HepG2 (cell line): ENCODE measurements around the gene TTLL11. TPM values are rescaled to one million over a fixed set of nuclear protein-coding genes. Genes with fewer than 3 reads are reported as not detected.

Experiments used
- CREB1 ChIP-seq, 2 experiments: fragments of 450-650 bp in 1 of 2; IDR thresholded peaks; 2 replicates each; pipeline ENCODE4 v1.6.1; 2016 to 2017; ENCODE audit warnings: control low read depth in 1 of 2, mild to moderate bottlenecking in 1 of 2, missing compliant biosample characterization in 1 of 2, missing genetic modification characterization in 1 of 2
- FOSL1 ChIP-seq: sonication (generic); formaldehyde crosslinking; IDR thresholded peaks from 2 replicates; pipeline ENCODE4 v1.9.0; 2021; ENCODE audit warnings: missing genetic modification reagents, borderline replicate concordance
- HES4 ChIP-seq: sonication (generic); formaldehyde crosslinking; IDR thresholded peaks from 2 replicates; pipeline ENCODE4 v1.9.0; 2021; ENCODE audit warnings: mild to moderate bottlenecking, missing genetic modification reagents, borderline replicate concordance
- HNRNPUL1 ChIP-seq: fragments of 200-400 bp; formaldehyde crosslinking; IDR thresholded peaks from 2 replicates; pipeline ENCODE4 v1.6.1; 2017; ENCODE audit warnings: low read depth, mild to moderate bottlenecking, low read length, moderate library complexity
- KMT2A ChIP-seq: sonication (generic); formaldehyde crosslinking; IDR thresholded peaks from 2 replicates; pipeline ENCODE4 v1.4.0; 2020; ENCODE audit warnings: missing genetic modification reagents
- KMT2B ChIP-seq: IDR thresholded peaks from 2 replicates; pipeline ENCODE4 v1.6.1; 2016; ENCODE audit warnings: missing genetic modification reagents, missing compliant biosample characterization
- MZF1 ChIP-seq: sonication (generic); formaldehyde crosslinking; IDR thresholded peaks from 2 replicates; pipeline ENCODE4 v1.8.1; 2023; ENCODE audit warnings: mild to moderate bottlenecking, missing genetic modification reagents, borderline replicate concordance
- NFKBIZ ChIP-seq: IDR thresholded peaks from 2 replicates; pipeline ENCODE4 v1.6.1; 2018; ENCODE audit warnings: missing genetic modification reagents, missing compliant biosample characterization
- NR2F6 ChIP-seq, 2 experiments: IDR thresholded peaks; 2 replicates each; pipeline ENCODE4 v1.6.1; 2016; ENCODE audit warnings: antibody characterized with exemption in 1 of 2, mild to moderate bottlenecking in 1 of 2
- POLR2A ChIP-seq, 2 experiments: IDR thresholded peaks; 2 replicates each; pipeline ENCODE4 v1.6.1; 2011; ENCODE audit warnings: low read depth in 2 of 2, low read length in 2 of 2, mild to moderate bottlenecking in 1 of 2, moderate library complexity in 1 of 2; ENCODE audit not compliant: insufficient read depth in 1 of 2
- SOX13 ChIP-seq, 3 experiments: fragments of 450-650 bp in 1 of 3; sonication (generic) in 1 of 3; formaldehyde crosslinking in 1 of 3; IDR thresholded peaks in 2 of 3; conservative IDR thresholded peaks in 1 of 3; 2 replicates each; pipeline versions ENCODE4 v1.5.0 to v1.6.1; 2016 to 2020; ENCODE audit warnings: antibody characterized with exemption in 1 of 3, mild to moderate bottlenecking in 1 of 3, missing compliant biosample characterization in 1 of 3, missing genetic modification reagents in 1 of 3, moderate library complexity in 1 of 3
- YEATS2 ChIP-seq: sonication (generic); formaldehyde crosslinking; IDR thresholded peaks from 2 replicates; pipeline ENCODE4 v1.4.0; 2020; ENCODE audit warnings: missing genetic modification reagents, borderline replicate concordance
- ZBTB1 ChIP-seq: sonication (generic); formaldehyde crosslinking; IDR thresholded peaks from 2 replicates; pipeline ENCODE4 v1.4.0; 2020; ENCODE audit warnings: missing genetic modification reagents, borderline replicate concordance
- ZFP1 ChIP-seq: IDR thresholded peaks from 2 replicates; pipeline ENCODE4 v1.6.1; 2016
- ZFP82 ChIP-seq: sonication (generic); formaldehyde crosslinking; IDR thresholded peaks from 2 replicates; pipeline ENCODE4 v1.5.1; 2020; ENCODE audit warnings: mild to moderate bottlenecking, missing genetic modification reagents, borderline replicate concordance
- ZFP90 ChIP-seq: sonication (generic); formaldehyde crosslinking; IDR thresholded peaks from 2 replicates; pipeline ENCODE4 v1.8.0; 2022; ENCODE audit warnings: missing genetic modification reagents, mild to moderate bottlenecking, inconsistent platforms, borderline replicate concordance
- ZFY ChIP-seq: sonication (generic); formaldehyde crosslinking; IDR thresholded peaks from 2 replicates; pipeline ENCODE4 v1.4.0; 2020; ENCODE audit warnings: missing genetic modification reagents
- ZFYVE20 ChIP-seq: sonication (generic); formaldehyde crosslinking; IDR thresholded peaks from 2 replicates; pipeline ENCODE4 v1.8.0; 2023; ENCODE audit warnings: low read depth, mild to moderate bottlenecking, moderate library complexity, missing genetic modification reagents, borderline replicate concordance
- ZMYM4 ChIP-seq: sonication (generic); formaldehyde crosslinking; IDR thresholded peaks from 2 replicates; pipeline ENCODE4 v1.8.1; 2023; ENCODE audit warnings: mild to moderate bottlenecking, missing genetic modification reagents
- ZNF274 ChIP-seq: sonication (generic); formaldehyde crosslinking; IDR thresholded peaks from 2 replicates; pipeline ENCODE4 v1.5.1; 2020; ENCODE audit warnings: mild to moderate bottlenecking, missing genetic modification reagents
- ZNF354B ChIP-seq: sonication (generic); formaldehyde crosslinking; IDR thresholded peaks from 2 replicates; pipeline ENCODE4 v1.8.0; 2022; ENCODE audit warnings: mild to moderate bottlenecking, missing genetic modification reagents
- ZNF550 ChIP-seq: sonication (generic); formaldehyde crosslinking; IDR thresholded peaks from 2 replicates; pipeline ENCODE4 v1.4.0; 2020; ENCODE audit warnings: mild to moderate bottlenecking, missing genetic modification reagents, borderline replicate concordance
- ZNF557 ChIP-seq: sonication (generic); formaldehyde crosslinking; IDR thresholded peaks from 2 replicates; pipeline ENCODE4 v1.4.0; 2020; ENCODE audit warnings: missing genetic modification reagents
- ZNF737 ChIP-seq: sonication (generic); formaldehyde crosslinking; IDR thresholded peaks from 2 replicates; pipeline ENCODE4 v1.5.0; 2020; ENCODE audit warnings: missing genetic modification reagents, mild to moderate bottlenecking, borderline replicate concordance
- polyA plus RNA-seq, 8 experiments: library from polyadenylated mRNA; depleted of rRNA in 3 of 8; stranded (reverse) in 7 of 8; unstranded in 1 of 8; fragments of >200 nt; fragmentation: Illumina TruSeq in 4 of 8; extraction: Trizol in 4 of 8; gene quantifications; 2 replicates each; pipeline versions ENCODE4 v1.2.1 to v1.2.3, GENCODE V29; 2011 to 2016; ENCODE audit warnings: low read depth in 4 of 8, missing spikeins in 1 of 8, mixed read lengths in 1 of 8; ENCODE audit not compliant: insufficient read depth in 1 of 8
- total RNA-seq, 5 experiments: library from RNA; depleted of rRNA; stranded (reverse); fragments of >200 nt; fragmentation: Illumina TruSeq; extraction: Trizol; gene quantifications; 2 replicates each; pipeline ENCODE4 v1.2.3, GENCODE V29; 2016; ENCODE audit warnings: low read depth in 1 of 5
- TF ChIP-seq, protein P1 (sequence below): conservative IDR thresholded peaks from 2 replicates; pipeline ENCODE4 v1.6.1; 2018; ENCODE audit warnings: missing genetic modification reagents
- TF ChIP-seq, protein P2 (sequence below): sonication (generic); formaldehyde crosslinking; conservative IDR thresholded peaks from 2 replicates; pipeline ENCODE4 v1.4.0; 2020; ENCODE audit warnings: missing genetic modification reagents
- TF ChIP-seq, protein P3 (sequence below): sonication (generic); formaldehyde crosslinking; IDR thresholded peaks from 2 replicates; pipeline ENCODE4 v1.5.1; 2020; ENCODE audit warnings: missing genetic modification reagents, mild to moderate bottlenecking, borderline replicate concordance

The TTLL11 gene
- total and polyA plus RNA-seq, 2 of the 13 experiments (the other 11 are each of a cell fraction or from before 2014, with no cell fraction given) = 4.5 to 5.2 TPM

DNA sequence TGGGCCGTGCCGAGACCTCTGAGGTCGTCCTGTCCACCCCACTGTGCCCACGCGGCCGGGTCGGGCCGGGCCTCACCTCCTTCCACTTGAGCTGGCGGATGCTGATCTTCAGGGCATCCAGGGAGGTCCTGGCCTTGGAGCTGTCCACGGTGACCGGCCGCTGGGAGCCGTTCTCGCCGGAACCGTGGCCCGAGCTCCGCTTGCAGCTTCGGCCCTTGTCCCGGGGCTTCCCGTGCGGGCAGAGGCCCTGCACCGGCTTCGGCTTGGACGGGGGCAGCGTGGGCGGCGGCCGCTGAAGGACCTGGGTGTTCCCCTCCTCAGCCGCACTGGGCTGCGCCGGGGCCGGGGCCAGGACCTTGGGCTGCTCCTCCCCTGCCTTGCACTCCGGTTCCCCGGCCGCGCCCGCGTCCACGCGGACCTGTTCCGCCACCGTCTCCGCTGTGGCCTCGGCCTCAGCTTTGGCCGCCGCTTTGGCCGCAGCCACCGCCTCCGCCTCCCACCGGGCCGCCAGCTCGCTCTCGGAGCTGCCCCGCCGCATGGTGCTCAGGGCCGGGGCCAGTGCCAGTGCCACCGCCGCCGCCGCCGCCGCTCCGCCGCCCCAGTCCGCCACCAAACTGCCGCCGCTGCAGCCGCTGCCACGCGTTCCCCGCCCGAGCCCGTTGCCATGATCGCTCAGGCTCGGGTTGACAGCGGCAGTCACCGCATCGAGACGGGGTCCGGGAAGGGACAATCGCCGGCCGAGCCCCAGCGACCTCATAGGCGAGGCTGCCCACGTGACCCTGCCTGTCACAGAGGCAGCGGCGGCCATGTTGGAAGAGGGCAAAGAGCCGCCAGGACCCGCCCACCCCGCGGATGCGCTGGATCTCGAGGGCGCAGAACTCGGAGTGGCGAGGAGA lies at the start of gene TTLL11 (continued):
- no peak for TF ChIP-seq ZNF737 (CRISPR knock-in tag)
- TF ChIP-seq MZF1 (CRISPR knock-in tag) = no peak
- peak; percentile 53; the same call in 1 of the 2 replicates for TF ChIP-seq ZFYVE20 (CRISPR knock-in tag)
- TF ChIP-seq HES4 (CRISPR knock-in tag) = peak; percentile 66; the same call in 1 of the 2 replicates
- TF ChIP-seq ZNF274 = no peak; the same call in 1 of the 2 replicates
- TF ChIP-seq ZFP1 = no peak
- TF ChIP-seq YEATS2 = peak; percentile 91
- TF ChIP-seq KMT2B (CRISPR knock-in tag) = peak; percentile 96
- no peak for TF ChIP-seq NFKBIZ (CRISPR knock-in tag)
- TF ChIP-seq SOX13 (IDR thresholded peaks at IDR 0.05) = no peak
- TF ChIP-seq SOX13 (CRISPR knock-in tag; conservative IDR thresholded peaks at IDR 0.05 in 1 of 2, IDR thresholded peaks at IDR 0.05 in 1 of 2) = peak in 1 of 2 experiments; percentile 49; a peak in 2 of 4 replicates
- TF ChIP-seq FOSL1 = peak; percentile 22; the same call in 1 of the 2 replicates
- TF ChIP-seq ZNF557 (CRISPR knock-in tag) = no peak
- TF ChIP-seq, protein P1, sequence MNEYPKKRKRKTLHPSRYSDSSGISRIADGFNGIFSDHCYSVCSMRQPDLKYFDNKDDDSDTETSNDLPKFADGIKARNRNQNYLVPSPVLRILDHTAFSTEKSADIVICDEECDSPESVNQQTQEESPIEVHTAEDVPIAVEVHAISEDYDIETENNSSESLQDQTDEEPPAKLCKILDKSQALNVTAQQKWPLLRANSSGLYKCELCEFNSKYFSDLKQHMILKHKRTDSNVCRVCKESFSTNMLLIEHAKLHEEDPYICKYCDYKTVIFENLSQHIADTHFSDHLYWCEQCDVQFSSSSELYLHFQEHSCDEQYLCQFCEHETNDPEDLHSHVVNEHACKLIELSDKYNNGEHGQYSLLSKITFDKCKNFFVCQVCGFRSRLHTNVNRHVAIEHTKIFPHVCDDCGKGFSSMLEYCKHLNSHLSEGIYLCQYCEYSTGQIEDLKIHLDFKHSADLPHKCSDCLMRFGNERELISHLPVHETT = no peak; the same call in 1 of the 2 replicates
- TF ChIP-seq CREB1 (IDR thresholded peaks at IDR 0.05) = peak; percentile 92
- peak; percentile 95 for TF ChIP-seq CREB1 (CRISPR knock-in tag; IDR thresholded peaks at IDR 0.05)
- peak; percentile 94 for TF ChIP-seq ZFY (CRISPR knock-in tag)
- TF ChIP-seq POLR2A (IDR thresholded peaks at IDR 0.05; ENCODE audit: insufficient read depth in 1 of 2, low read depth in 2 of 2, low read length in 2 of 2) = peak; percentile 35 to 48; a peak in 1 of 4 replicates
- TF ChIP-seq, protein P2, sequence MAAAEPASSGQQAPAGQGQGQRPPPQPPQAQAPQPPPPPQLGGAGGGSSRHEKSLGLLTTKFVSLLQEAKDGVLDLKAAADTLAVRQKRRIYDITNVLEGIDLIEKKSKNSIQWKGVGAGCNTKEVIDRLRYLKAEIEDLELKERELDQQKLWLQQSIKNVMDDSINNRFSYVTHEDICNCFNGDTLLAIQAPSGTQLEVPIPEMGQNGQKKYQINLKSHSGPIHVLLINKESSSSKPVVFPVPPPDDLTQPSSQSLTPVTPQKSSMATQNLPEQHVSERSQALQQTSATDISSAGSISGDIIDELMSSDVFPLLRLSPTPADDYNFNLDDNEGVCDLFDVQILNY = no peak
- TF ChIP-seq ZNF354B (CRISPR knock-in tag) = no peak
- TF ChIP-seq HNRNPUL1 = no peak
- TF ChIP-seq ZBTB1 (CRISPR knock-in tag) = no peak
- TF ChIP-seq KMT2A = peak; percentile 80
- no peak for TF ChIP-seq NR2F6 (IDR thresholded peaks at IDR 0.05)
- TF ChIP-seq NR2F6 (CRISPR knock-in tag; IDR thresholded peaks at IDR 0.05) = peak; percentile 47; the same call in 1 of the 2 replicates
- TF ChIP-seq, protein P3, sequence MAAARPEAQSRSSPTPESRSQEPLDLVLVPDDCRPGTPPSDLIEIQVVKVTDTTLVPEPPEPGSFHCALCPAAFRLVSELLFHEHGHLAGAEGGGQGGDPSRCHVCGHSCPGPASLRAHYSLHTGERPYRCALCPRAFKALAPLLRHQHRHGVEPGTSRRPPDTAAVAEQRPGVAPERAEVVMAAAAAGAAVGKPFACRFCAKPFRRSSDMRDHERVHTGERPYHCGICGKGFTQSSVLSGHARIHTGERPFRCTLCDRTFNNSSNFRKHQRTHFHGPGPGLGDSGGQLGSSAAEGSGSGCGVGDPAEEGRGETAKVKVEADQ = no peak; the same call in 1 of the 2 replicates
- peak; percentile 82 for TF ChIP-seq ZFP90 (CRISPR knock-in tag)
- TF ChIP-seq ZMYM4 (CRISPR knock-in tag) = peak; percentile 97
- no peak for TF ChIP-seq ZFP82 (CRISPR knock-in tag)
- no peak for TF ChIP-seq ZNF550 (CRISPR knock-in tag)
